GM12891 (cell line): ENCODE measurements around the gene ITGA7.

Experiments used
- POLR2A ChIP-seq: IDR thresholded peaks from 2 replicates; pipeline ENCODE4 v1.6.1; 2011; ENCODE audit warnings: low read depth, low read length, control low read depth
- POLR2AphosphoS5 ChIP-seq: IDR thresholded peaks from 2 replicates; pipeline ENCODE4 v1.6.1; 2011; ENCODE audit warnings: low read depth, low read length, control low read depth
- TAF1 ChIP-seq: IDR thresholded peaks from 2 replicates; pipeline ENCODE4 v1.6.1; 2011; ENCODE audit warnings: low read depth, low read length, control low read depth

- TF ChIP-seq POLR2AphosphoS5 = no peak
- TF ChIP-seq POLR2A = no peak
- no peak for TF ChIP-seq TAF1
Observed at GRCh38 chr12:55718624-55719275, 11.0 kb upstream of the ITGA7 start.
